Ishikawa (cell line): ENCODE results near the gene METTL21A.

Source experiments
- CEBPB ChIP-seq: IDR thresholded peaks from 2 replicates; pipeline ENCODE4 v1.6.1; 2012
- CREB1 ChIP-seq: IDR thresholded peaks from 2 replicates; pipeline ENCODE4 v1.6.1; 2012; ENCODE audit warnings: low read depth
- EGR1 ChIP-seq: IDR thresholded peaks from 2 replicates; pipeline ENCODE4 v1.6.1; 2012
- EP300 ChIP-seq: IDR thresholded peaks from 2 replicates; pipeline ENCODE4 v1.6.1; 2012; ENCODE audit warnings: borderline replicate concordance
- FOXM1 ChIP-seq: IDR thresholded peaks from 2 replicates; pipeline ENCODE4 v1.6.1; 2012; ENCODE audit warnings: low read depth, borderline replicate concordance
- MAX ChIP-seq: IDR thresholded peaks from 2 replicates; pipeline ENCODE4 v1.6.1; 2012
- NFIC ChIP-seq: IDR thresholded peaks from 2 replicates; pipeline ENCODE4 v1.6.1; 2012
- RAD21 ChIP-seq: IDR thresholded peaks from 2 replicates; pipeline ENCODE4 v1.6.1; 2012; ENCODE audit warnings: low read depth
- TAF1 ChIP-seq: IDR thresholded peaks from 2 replicates; pipeline ENCODE4 v1.6.1; 2012; ENCODE audit warnings: low read depth, mild to moderate bottlenecking
- TCF12 ChIP-seq: IDR thresholded peaks from 2 replicates; pipeline ENCODE4 v1.6.1; 2012; ENCODE audit warnings: low read depth
- TEAD4 ChIP-seq: IDR thresholded peaks from 2 replicates; pipeline ENCODE4 v1.6.1; 2012
- YY1 ChIP-seq: IDR thresholded peaks from 2 replicates; pipeline ENCODE4 v1.6.1; 2012; ENCODE audit warnings: low read depth
- TF ChIP-seq, protein P1 (sequence below): IDR thresholded peaks from 2 replicates; pipeline ENCODE4 v1.6.1; 2012; ENCODE audit warnings: low read depth, mild to moderate bottlenecking
- TF ChIP-seq, protein P2 (sequence below): IDR thresholded peaks from 2 replicates; pipeline ENCODE4 v1.6.1; 2012

- TF ChIP-seq TAF1, result no peak
- no peak for TF ChIP-seq CEBPB
- TF ChIP-seq YY1, result no peak
- TF ChIP-seq EGR1, result no peak
- no peak for TF ChIP-seq EP300
- no peak for TF ChIP-seq RAD21
- TF ChIP-seq, protein P1, sequence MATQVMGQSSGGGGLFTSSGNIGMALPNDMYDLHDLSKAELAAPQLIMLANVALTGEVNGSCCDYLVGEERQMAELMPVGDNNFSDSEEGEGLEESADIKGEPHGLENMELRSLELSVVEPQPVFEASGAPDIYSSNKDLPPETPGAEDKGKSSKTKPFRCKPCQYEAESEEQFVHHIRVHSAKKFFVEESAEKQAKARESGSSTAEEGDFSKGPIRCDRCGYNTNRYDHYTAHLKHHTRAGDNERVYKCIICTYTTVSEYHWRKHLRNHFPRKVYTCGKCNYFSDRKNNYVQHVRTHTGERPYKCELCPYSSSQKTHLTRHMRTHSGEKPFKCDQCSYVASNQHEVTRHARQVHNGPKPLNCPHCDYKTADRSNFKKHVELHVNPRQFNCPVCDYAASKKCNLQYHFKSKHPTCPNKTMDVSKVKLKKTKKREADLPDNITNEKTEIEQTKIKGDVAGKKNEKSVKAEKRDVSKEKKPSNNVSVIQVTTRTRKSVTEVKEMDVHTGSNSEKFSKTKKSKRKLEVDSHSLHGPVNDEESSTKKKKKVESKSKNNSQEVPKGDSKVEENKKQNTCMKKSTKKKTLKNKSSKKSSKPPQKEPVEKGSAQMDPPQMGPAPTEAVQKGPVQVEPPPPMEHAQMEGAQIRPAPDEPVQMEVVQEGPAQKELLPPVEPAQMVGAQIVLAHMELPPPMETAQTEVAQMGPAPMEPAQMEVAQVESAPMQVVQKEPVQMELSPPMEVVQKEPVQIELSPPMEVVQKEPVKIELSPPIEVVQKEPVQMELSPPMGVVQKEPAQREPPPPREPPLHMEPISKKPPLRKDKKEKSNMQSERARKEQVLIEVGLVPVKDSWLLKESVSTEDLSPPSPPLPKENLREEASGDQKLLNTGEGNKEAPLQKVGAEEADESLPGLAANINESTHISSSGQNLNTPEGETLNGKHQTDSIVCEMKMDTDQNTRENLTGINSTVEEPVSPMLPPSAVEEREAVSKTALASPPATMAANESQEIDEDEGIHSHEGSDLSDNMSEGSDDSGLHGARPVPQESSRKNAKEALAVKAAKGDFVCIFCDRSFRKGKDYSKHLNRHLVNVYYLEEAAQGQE, result no peak
- TF ChIP-seq CREB1, result no peak
- TF ChIP-seq MAX, result no peak
- no peak for TF ChIP-seq TCF12
- no peak for TF ChIP-seq NFIC
- TF ChIP-seq, protein P2, sequence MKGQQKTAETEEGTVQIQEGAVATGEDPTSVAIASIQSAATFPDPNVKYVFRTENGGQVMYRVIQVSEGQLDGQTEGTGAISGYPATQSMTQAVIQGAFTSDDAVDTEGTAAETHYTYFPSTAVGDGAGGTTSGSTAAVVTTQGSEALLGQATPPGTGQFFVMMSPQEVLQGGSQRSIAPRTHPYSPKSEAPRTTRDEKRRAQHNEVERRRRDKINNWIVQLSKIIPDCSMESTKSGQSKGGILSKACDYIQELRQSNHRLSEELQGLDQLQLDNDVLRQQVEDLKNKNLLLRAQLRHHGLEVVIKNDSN, result no peak
- TF ChIP-seq TEAD4, result no peak
- TF ChIP-seq FOXM1, result no peak
Observed at GRCh38 chr2:207571370-207571769, 53.8 kb downstream of the METTL21A start.
